22Rv1 (cell line): Measurements from ENCODE around the gene ABCF3.

Experiments
- ZFX ChIP-seq: fragments of 450-650 bp; IDR thresholded peaks from 2 replicates; pipeline ENCODE4 v1.6.1; 2017; ENCODE audit warnings: antibody characterized with exemption, borderline replicate concordance
- TF ChIP-seq, protein P1 (sequence below): fragments of 450-650 bp; IDR thresholded peaks from 2 replicates; pipeline ENCODE4 v1.5.1; 2017; ENCODE audit warnings: mild to moderate bottlenecking

DNA sequence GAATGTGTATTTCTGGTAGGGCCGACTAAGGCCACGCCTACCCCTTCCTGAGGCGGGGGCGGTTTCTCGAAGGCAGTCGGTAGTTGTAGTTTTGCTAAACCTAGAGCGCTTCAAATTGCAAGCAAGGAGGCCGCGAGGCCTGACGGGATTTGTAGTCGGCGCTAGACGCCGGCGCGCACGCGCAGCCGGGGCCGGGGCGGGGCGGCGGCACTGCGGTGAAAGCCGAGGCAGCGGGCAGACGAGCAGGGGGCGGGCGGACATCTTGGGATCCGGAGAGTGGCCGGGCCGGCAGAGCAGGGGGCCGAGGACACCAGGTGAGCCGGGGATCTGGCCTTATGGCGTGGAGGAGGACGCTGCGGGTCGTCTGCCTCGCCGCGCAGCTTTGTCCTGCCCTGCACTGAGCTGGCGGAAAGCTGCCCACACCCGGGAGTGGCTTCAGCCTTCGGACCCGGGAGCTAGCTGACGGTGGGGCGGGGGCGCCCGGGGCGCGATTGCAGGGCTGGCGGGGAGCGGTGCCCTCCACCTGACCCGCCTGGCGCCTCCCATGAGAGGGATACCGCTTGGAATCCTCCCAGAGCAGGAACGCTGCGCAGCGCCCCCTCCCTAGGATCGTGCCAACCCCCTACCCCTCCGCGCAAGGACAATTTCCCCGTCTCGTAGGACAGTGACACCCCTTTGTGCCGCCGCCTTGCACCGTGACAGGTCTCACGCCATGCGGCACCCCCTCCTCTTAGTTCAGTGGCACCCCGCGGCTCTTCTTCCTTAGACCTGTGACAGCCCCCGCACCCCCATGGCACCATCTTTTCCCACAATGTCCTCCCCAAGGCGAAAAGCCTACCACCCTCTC, 11.1 kb upstream of the ABCF3 start, which contains the start of gene AP2M1:
- TF ChIP-seq, protein P1, sequence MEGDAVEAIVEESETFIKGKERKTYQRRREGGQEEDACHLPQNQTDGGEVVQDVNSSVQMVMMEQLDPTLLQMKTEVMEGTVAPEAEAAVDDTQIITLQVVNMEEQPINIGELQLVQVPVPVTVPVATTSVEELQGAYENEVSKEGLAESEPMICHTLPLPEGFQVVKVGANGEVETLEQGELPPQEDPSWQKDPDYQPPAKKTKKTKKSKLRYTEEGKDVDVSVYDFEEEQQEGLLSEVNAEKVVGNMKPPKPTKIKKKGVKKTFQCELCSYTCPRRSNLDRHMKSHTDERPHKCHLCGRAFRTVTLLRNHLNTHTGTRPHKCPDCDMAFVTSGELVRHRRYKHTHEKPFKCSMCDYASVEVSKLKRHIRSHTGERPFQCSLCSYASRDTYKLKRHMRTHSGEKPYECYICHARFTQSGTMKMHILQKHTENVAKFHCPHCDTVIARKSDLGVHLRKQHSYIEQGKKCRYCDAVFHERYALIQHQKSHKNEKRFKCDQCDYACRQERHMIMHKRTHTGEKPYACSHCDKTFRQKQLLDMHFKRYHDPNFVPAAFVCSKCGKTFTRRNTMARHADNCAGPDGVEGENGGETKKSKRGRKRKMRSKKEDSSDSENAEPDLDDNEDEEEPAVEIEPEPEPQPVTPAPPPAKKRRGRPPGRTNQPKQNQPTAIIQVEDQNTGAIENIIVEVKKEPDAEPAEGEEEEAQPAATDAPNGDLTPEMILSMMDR: 0 out of 2 replicates have a peak, but pooled peaks have one; percentile 18
- no peak for TF ChIP-seq ZFX
